ENCODE results near the gene SEMA5A.

GRCh38 chr5:9474219-9475002, 71.5 kb downstream of the SEMA5A start:
- TF ChIP-seq CTCF (IDR thresholded peaks at IDR 0.05; ENCODE audit: low read length) (no peak), EZH2 (optimal IDR thresholded peaks at IDR 0.05; ENCODE audit: low read depth, low read length) (no peak)

Data from MM.1S (cell line).